GM12875 (cell line): ENCODE measurements around the gene CTIF.
"Not testable (repeated sequence)": the region's sequence is repeated elsewhere in the genome, so short reads cannot be mapped to it uniquely, and the experiment has no call there.

Experiments
- H3K4me3 ChIP-seq: one replicate; pipeline ENCODE4 v1.5.1; 2011; ENCODE audit warnings: low read depth, low read length, control low read depth
- TF ChIP-seq, protein P1 (sequence below): IDR thresholded peaks from 2 replicates; pipeline ENCODE4 v1.5.1; 2011; ENCODE audit warnings: low read depth, mild to moderate bottlenecking, control low read depth, inconsistent platforms, low read length, moderate library complexity, borderline replicate concordance; ENCODE audit not compliant: insufficient read depth

The CTIF gene

DNA sequence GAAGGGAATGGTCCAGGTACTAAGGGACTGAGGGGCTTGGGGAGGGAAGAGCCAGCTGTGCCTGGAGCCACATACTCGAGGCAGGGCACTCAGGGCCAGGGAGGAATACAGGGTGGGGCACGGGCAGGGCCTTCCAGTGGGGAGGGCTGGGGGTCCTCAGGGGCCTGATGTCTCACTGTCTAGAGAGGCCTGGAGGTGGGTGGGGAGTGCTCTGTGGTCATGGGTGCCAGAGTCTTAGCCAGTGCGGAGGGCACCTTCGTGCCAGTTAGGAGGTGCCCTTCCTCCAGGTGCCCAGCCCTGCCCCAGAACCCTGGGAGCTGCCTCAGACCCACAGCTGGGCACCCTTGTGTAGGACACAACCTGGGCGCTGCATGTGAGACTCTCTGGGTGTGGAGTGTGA lies 330.8 kb downstream of the CTIF start:
- H3K4me3 ChIP-seq = no peak overlapping the region
- TF ChIP-seq, protein P1, sequence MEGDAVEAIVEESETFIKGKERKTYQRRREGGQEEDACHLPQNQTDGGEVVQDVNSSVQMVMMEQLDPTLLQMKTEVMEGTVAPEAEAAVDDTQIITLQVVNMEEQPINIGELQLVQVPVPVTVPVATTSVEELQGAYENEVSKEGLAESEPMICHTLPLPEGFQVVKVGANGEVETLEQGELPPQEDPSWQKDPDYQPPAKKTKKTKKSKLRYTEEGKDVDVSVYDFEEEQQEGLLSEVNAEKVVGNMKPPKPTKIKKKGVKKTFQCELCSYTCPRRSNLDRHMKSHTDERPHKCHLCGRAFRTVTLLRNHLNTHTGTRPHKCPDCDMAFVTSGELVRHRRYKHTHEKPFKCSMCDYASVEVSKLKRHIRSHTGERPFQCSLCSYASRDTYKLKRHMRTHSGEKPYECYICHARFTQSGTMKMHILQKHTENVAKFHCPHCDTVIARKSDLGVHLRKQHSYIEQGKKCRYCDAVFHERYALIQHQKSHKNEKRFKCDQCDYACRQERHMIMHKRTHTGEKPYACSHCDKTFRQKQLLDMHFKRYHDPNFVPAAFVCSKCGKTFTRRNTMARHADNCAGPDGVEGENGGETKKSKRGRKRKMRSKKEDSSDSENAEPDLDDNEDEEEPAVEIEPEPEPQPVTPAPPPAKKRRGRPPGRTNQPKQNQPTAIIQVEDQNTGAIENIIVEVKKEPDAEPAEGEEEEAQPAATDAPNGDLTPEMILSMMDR = no peak

DNA sequence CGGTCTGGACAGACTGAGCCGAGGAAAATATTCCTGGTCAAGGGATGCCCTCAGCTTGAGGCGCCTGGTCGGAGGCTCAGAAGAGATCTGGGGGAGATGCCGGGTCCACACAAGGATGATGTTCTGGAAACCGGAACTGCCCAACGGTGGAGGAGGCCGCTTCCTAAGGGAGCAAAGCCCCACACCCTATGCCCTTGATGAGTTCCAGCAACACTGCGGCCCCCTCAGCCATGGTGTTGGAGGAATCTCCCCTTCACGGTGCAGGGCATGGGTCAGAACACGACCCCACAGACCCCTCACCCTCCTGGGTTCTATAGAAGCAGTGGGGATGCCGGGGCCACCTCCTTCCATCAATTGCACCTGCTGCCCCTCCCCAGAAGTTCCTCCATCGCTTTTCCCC lies 332.1 kb downstream of the CTIF start:
- not testable (repeated sequence) for H3K4me3 ChIP-seq

DNA sequence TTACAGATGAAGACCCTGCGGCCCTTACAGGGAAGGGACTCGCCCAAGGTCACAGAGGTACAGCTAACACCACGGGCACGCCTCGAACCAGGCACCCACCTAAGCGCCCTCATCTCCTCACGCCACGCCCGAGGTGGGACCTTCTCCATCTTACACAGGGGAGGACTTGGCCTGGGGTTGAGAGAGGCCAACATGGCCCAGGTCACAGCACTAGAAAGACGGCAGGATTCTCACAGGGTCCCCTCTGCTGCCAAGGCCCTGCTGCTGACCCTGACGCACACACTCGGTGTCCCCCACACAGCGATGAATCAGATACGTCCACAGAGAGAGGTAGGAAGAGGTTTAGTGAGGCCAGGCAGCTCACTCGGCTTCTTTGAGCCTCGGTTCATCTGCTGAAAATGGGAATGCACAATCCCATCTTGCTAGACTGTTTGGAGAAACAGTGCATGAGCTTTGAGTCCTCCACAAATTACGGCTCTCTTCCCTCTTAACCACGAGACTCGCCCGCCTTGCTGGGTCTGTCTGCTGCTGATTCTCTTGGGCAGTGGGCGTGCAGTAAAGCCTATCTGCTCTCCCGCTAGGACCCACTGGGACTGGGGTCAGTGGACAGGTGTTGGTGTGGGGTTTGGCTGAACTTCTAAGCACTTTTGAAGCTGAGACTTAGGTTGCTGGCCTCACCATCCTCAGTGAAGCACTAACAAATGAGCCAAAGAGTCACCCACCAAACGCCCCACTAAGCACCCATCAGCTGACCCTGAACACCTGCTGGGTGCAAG lies 332.7 kb downstream of the CTIF start:
- TF ChIP-seq, protein P1 = no peak
- no peak overlapping the region for H3K4me3 ChIP-seq

DNA sequence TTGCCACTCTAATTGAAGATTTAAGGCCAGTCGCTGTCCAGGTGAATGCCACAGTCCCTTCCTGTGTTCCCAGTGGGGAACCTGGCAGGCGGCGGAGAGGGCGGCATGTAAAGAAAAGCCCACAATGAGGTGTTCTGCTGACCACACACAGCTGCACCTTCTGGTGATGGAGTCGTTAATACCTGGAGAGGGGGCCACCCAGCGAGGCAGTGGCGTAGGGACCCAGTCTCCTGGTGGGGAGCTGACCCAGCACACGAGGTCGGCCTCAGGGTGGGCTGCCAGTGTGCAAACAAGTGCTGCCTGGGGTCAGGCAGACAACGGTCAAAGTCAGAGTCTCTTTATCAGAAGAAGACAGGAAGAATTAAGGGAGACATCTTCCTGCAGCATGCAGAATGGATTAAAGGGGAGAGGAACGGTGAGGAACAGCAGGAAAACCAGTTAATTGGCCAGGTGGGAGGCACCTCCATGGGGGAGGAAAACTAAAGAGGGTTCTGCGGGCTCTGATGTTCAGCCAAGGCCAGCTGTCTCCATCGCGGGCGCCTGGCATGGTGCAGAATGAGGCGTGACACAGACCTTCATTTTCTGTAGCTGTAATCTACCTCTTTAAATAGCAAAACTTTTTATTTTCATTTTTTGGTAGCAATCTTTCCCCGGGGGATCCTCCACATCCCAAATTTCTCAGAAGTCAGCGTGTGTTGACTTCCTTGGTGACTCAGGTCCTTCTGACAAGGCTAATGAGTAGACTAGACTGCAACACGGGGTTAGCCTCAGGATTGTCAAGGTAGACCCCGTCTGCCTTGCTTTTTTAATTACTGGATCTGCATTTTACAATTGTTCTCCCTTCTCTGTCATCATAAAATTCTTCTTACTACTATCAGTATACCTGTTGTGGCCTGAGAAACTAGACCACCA lies 333.7 kb downstream of the CTIF start:
- H3K4me3 ChIP-seq = no peak overlapping the region
- TF ChIP-seq, protein P1 = no peak

DNA sequence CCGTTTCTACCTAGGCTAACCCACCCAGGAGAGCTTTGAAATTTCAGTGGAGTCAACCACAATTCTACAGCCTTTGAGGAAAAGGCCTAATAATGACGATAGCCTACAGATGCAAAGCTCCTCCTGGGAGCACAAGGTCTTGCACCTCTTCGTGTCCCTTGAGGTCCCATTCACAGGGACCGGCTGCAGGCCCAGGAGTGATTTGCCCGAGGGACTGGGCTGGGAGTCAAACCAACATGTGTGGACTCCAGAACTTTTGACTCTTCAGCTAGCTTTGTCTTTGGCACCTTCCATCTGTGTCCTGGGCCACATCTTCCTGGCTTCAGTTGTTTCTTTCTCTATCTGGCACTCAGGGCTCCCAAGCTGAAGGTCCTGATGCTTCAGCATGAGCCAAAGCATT lies 335.4 kb downstream of the CTIF start:
- no peak overlapping the region for H3K4me3 ChIP-seq
- TF ChIP-seq, protein P1 = no peak

DNA sequence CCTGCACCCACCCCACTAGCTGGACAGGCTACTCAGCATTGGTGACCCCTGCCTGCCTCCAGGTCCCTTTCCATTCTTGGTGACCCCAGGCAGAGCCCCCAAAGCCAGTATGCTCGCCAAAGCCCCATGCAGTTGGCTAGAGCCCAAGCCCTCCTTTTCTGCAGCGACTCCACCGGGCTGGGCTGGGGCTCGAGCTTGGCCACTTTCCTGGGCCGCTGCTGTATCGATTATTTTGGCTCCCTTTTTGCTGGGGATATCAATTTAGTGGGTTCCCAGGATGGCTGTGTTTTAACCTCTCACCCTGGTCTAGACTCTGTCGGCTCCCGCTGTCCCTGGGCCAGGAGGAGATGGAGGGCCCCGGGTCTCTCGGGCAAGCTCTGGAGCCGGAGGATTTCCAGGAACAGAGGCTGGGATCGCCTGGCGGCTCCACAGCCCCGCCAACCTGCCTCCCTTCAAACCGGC lies 335.9 kb downstream of the CTIF start:
- TF ChIP-seq, protein P1 = no peak
- no peak overlapping the region for H3K4me3 ChIP-seq

DNA sequence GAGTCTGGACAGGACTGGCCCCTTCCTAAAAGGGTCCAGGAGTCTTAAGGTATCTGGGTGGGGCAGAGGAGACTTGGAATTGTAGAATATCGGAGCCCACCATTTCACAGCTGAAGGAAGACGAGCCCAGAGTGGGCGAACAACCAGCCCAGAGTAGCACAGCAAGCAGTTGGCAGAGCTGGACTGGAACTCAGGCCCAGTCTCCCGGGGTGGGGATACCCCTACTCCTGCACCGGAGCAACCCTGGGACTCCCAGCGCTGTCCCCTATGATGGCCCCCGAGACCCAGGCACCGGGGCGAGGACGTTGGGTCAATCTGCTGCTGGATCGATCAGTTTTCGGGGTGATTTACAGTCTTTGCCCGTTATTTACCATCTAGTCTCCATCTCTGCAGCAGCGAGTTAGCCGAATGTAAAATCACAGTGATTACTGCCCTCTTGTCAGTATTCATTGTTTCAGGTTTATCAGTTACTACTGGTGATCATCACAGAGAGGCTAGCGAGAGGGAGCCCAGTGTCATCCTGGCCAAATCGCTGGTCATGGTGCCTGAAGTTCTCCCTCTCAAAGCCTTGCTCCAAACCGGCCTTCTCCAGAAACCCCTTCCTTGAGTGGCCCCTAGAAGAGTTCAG lies 336.6 kb downstream of the CTIF start:
- no peak overlapping the region for H3K4me3 ChIP-seq
- TF ChIP-seq, protein P1 = no peak
